Hippocampal formation (tissue), 2 donors: ENCODE results near the gene AKAP6.

Source experiments
- DNase-seq, 2 donors: peaks; one replicate each; lab custom pipeline; 2025; lab: John Stamatoyannopoulos, UW

AKAP6 gene

GRCh38 chr14:32329146-32329545 lies at the start of gene AKAP6:
AKAP6 (plus strand) TSS chr14:32329298; CDS start chr14:32433494, 104,196 bp downstream.
- DNase-seq: peak; percentile 70 to 96

- no peak for DNase-seq
Observed at GRCh38 chr14:32286602-32287001, 42.5 kb upstream of the AKAP6 start.

- DNase-seq: no peak
Observed at GRCh38 chr14:32296366-32296765, 32.7 kb upstream of the AKAP6 start.

GRCh38 chr14:32298346-32298745 lies 30.8 kb upstream of the AKAP6 start:
- no peak for DNase-seq

- DNase-seq: peak in 1 of 2 donors; percentile 2
Observed at GRCh38 chr14:32300136-32300535, 29.0 kb upstream of the AKAP6 start.

GRCh38 chr14:32303865-32304264 lies 25.2 kb upstream of the AKAP6 start:
- DNase-seq: no peak

- no peak for DNase-seq
Observed at GRCh38 chr14:32304296-32304695, 24.8 kb upstream of the AKAP6 start.

- no peak for DNase-seq
Observed at GRCh38 chr14:32306549-32306948, 22.5 kb upstream of the AKAP6 start.

GRCh38 chr14:32307881-32308582 lies 21.1 kb upstream of the AKAP6 start:
- no peak for DNase-seq

- DNase-seq: no peak
Observed at GRCh38 chr14:32310876-32311275, 18.2 kb upstream of the AKAP6 start.

GRCh38 chr14:32311294-32312009 lies 17.6 kb upstream of the AKAP6 start:
- DNase-seq: no peak

- DNase-seq: no peak
Observed at GRCh38 chr14:32312010-32312331, 17.1 kb upstream of the AKAP6 start.

- no peak for DNase-seq
Observed at GRCh38 chr14:32313844-32314376, 15.2 kb upstream of the AKAP6 start.

- no peak for DNase-seq
Observed at GRCh38 chr14:32318087-32318795, 10.9 kb upstream of the AKAP6 start.

- no peak for DNase-seq
Observed at GRCh38 chr14:32319368-32320049, 9.6 kb upstream of the AKAP6 start.

GRCh38 chr14:32324601-32325000 lies 4.5 kb upstream of the AKAP6 start:
- DNase-seq: no peak

GRCh38 chr14:32327255-32327961 lies 1.7 kb upstream of the AKAP6 start:
- no peak for DNase-seq

- DNase-seq: peak in 1 of 2 donors; percentile 90
Observed at GRCh38 chr14:32329690-32330285, 690 bp downstream of the AKAP6 start.

- DNase-seq: peak in 1 of 2 donors; percentile 50
Observed at GRCh38 chr14:32330351-32331111, 1.4 kb downstream of the AKAP6 start.

GRCh38 chr14:32331206-32331605 lies 2.1 kb downstream of the AKAP6 start:
- peak in 1 of 2 donors; percentile 46 for DNase-seq
